GM21423 (cell line): ENCODE data around the gene CABLES2.

Experiments used
- ATAC-seq: cut with Tn5 transposase; IDR thresholded peaks from one replicate; pipeline ENCODE4 v1.9.1; 2021; ENCODE audit warnings: mild to moderate bottlenecking, moderate library complexity; ENCODE audit not compliant: unreplicated experiment

The CABLES2 gene

GRCh38 chr20:62372042-62372993 lies 34.8 kb downstream of the CABLES2 start:
- ATAC-seq: no peak

DNA sequence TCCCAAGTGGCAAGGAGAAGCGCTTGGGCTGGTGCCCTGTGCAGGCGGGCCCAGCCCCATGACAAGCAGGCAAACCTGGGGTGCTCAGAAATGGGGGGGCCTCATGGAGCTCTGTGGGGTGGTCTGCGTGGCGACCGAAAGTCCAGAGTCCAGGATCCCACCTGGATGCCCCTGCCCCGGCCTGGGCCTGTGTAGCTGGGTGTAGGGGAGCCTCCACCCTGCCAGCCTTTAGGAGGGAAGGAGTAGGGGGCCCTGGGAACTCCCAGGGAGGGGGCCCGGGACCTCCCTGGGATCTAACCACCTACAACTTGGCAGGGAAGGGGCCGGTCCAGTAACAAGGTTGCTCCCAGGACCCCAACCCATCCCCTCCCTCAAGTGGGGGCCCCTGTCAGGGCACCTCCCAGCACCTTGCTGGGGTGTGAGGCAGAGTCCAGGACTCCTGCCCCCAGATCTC lies 35.5 kb downstream of the CABLES2 start:
- ATAC-seq: no peak

DNA sequence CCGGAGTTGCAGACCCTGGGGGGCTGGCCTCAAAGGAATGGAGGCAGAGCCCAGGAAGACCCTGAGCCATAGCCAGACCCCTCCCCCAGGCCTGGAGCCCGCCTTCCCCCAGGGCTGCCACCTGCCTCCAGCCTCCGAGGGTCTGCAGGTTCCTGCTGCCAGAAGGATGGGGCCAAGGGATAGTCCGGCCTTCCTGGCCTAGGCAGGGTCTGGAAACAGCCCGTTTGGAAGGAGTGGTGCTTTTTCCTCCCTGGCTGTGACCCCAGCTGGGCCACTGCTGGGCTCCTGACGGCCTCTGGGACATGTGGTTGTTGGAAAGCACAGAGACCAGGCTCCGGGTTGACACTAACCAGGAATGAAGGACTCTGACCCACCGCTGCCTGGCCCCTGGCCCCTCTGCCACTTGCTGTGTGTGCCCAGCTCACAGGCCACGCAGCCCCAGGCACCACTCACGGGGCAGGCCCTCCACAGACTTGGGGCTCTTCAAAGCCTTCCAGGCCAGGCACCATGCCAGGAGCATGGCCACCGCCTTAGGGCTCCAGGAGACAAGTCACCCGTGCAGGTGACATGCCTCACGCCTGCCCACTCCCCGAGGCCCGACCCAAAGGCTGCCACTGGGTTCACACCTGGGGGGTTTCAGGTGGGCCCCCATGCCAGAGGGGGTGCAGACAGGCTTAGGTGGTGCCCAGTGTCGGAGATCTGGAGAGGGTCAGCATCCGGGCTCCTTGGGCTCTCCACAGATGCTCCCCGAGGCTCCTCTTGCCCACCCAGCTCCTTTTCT lies 36.1 kb downstream of the CABLES2 start:
- no peak for ATAC-seq

DNA sequence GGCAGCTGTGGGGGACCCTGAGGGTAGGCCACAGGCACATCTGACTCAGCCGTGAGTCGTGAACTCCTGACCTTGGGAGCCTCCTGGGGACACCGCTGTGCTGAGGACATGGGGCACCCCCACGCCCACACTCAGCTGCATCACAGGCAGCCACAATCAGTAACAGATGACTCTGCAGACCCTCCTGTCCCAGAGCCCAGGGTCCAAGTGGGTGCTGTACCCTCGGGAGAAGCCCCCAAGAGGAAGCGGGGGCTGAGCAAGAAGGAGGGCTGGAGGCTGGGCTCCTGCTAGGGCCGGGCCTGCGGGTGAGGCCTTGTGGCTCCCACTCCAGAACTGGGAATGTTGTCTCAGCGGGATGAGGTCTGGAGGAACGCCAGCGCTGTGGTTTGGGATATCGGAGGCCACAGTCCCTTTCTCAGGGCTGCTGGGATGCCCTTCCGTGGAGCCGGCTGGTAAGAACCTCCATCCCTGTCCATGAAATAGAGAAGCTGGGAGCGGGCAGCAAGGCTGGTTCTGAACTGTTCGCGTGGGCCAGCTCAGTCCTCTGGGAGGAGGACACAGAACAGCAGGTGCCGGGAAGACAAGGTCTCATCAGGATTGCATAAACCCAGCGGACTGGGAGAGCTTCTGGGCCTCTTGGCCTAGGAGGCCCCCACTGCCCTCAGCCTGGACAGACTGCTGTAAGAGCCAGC lies 36.8 kb downstream of the CABLES2 start:
- ATAC-seq: no peak

- ATAC-seq: no peak
Measured at GRCh38 chr20:62369815-62370114, 37.3 kb downstream of the CABLES2 start.

GRCh38 chr20:62368976-62369814 lies 37.9 kb downstream of the CABLES2 start:
- ATAC-seq: no peak

DNA sequence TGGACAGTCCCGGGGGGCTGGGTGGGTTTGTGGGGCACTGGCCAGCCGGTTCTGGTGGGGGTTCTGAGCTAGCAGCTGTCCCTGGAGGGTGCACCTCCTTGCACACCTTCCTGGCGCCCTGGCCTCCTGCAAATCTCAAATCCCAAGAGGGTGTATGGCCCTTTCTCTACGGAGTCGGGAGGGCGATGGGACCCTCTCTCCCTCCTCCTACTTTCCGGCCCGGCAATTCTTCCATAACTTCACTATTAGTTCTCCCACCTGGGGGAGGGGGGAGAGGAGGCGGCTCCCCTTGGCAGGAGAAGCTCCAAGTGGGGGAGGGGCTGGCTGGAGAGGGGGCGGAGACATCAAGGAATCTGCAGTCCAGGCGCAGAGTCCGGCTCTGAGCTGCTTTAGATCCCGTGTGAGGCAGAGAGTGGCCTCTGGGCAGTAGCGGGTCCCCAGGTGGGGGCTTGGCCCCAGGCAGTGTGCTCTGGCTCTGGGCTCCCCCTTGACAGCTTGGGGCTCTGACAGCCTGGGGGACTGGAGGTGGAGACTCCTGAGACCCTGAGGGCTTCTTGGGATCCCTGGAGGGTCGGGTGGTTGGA lies 38.6 kb downstream of the CABLES2 start:
- no peak for ATAC-seq

- no peak for ATAC-seq
Measured at GRCh38 chr20:62367633-62368391, 39.3 kb downstream of the CABLES2 start.

- ATAC-seq: no peak
Measured at GRCh38 chr20:62367136-62367632, 39.9 kb downstream of the CABLES2 start, which contains the start of gene LAMA5. TSS of gene LAMA5 (minus strand) at chr20:62367312. CDS start at chr20:62367245, 67 bp downstream.

DNA sequence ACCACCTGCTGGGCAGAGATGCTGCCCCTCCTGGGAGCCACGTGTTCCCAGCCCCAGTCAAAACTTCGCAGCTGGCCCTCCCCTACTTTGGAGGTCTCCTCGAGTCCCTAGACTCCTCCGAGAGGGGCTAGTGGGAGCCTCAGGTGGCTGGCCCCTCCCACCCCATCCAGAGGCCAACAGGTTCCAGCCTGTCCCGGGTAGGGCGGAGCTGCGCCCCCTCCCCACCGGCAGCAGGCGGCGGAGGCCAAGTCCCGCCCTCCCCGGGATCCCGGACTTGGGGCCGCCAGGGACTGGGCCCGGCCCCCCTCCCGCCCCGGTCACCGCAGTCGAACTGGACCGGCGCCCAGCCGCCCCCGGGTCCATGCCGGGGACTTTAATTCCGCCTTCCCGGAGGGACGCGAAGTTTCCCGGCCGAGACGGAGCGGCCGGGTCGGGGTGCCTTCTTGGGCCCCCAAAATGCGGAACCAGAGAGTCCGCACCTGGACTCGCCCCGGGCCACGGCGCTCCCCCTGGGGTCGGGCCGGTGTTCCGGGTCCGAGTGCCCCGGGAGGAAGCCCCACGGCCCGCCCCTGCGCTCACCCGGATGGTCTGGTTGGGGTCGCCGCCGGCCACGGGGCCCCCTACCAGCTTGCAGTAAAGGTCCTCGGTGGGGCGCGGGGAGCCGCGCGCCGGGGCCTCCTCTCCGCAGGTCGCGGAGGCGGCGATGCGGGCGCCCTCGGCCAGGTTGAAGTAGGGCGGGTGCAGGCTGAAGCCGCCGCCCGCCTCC lies 40.5 kb downstream of the CABLES2 start:
- no peak for ATAC-seq

- no peak for ATAC-seq
Measured at GRCh38 chr20:62365814-62366369, 41.2 kb downstream of the CABLES2 start.

GRCh38 chr20:62364911-62365736 lies 42.0 kb downstream of the CABLES2 start:
- no peak for ATAC-seq

- no peak for ATAC-seq
Measured at GRCh38 chr20:62363920-62364851, 42.9 kb downstream of the CABLES2 start.

- ATAC-seq: no peak
Measured at GRCh38 chr20:62362991-62363919, 43.8 kb downstream of the CABLES2 start.

DNA sequence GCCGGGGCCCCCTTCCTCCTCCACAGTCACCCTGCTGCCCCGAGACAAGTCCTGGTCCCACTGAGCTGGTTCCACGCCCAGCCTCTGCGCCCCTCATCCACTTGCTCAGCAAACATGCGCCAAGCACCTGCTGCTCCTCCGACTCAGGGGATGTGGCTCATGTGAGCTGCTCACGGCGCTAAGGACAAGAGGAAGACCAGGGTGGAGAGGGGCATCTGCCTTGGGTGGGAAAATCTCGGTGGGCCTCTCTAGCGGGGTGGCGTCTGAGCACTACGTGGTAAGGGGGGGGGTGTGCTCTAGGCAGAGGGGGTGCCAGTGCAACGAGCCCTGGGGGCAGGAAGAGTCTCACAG lies 44.5 kb downstream of the CABLES2 start:
- ATAC-seq: no peak
